K562 (cell line): ENCODE measurements around the gene PRM1. TPM values are rescaled to one million over a fixed set of nuclear protein-coding genes. Genes with fewer than 3 reads are reported as not detected.
A peak's percentile ranks its signal among the peaks of the same experiment; 100 is the strongest.

ENCODE experiments used
- ATAC-seq: fragments of 200-7000 bp; cut with Tn5 transposase; 3 replicates; pipeline ENCODE4 v1.9.1; 2020; ENCODE audit warnings: moderate library complexity
- BruUV-seq: library from RNA; stranded (reverse); fragments of 400-500 nt; replicated peaks from 2 replicates; lab custom pipeline; 2021; lab: Mats Ljungman, UMichigan
- CTCF ChIA-PET: fragments of 300-600 bp; formaldehyde crosslinking; extraction: SDS; loops from one replicate; lab custom pipeline; 2021; ENCODE audit warnings: low intra/inter-chr PET ratio; lab: Yijun Ruan, JAX
- POLR2A ChIA-PET: fragments of 300-600, 350-650 bp; sonication (Branson Sonifier 250); formaldehyde crosslinking; extraction: SDS; loops from one replicate; lab custom pipeline; 2021; ENCODE audit warnings: antibody characterized with exemption, inconsistent platforms; lab: Yijun Ruan, JAX
- DNase-seq, 4 experiments: peaks; one replicate each; pipeline versions ENCODE4 v3.0.0 to v3.0.0-alpha.2; 2011 to 2018; ENCODE audit warnings: low spot score in 3 of 4, mixed read lengths in 3 of 4; ENCODE audit errors: extremely low read depth in 1 of 4
- FAIRE-seq: peaks from 2 replicates; lab custom pipeline; 2011; peaks lifted over from hg19 to GRCh38; lab: Jason Lieb, UNC
- H2AFZ ChIP-seq: 2 replicates; pipeline ENCODE4 v1.6.0; 2011; ENCODE audit warnings: low read depth, low read length, control low read depth, inconsistent platforms
- H3K27ac ChIP-seq: fragments of 200-600 bp; 3 replicates; pipeline ENCODE4 v1.8.0; 2011; ENCODE audit warnings: low read depth, mild to moderate bottlenecking, control low read depth, inconsistent platforms, low read length, moderate library complexity, mixed read lengths; ENCODE audit errors: extremely low read depth
- H3K27me3 ChIP-seq, 2 experiments: fragments of 300-600 bp in 1 of 2; 2 replicates in 1 of 2; 3 replicates in 1 of 2; pipeline versions ENCODE4 v1.6.0 to v1.8.0; 2011; ENCODE audit warnings: inconsistent platforms in 2 of 2, low read length in 2 of 2, mild to moderate bottlenecking in 1 of 2, mixed read lengths in 1 of 2, moderate library complexity in 1 of 2; ENCODE audit not compliant: control insufficient read depth in 2 of 2, insufficient read depth in 2 of 2
- H3K36me3 ChIP-seq: fragments of 300-600 bp; 3 replicates; pipeline ENCODE4 v1.8.0; 2011; ENCODE audit warnings: mild to moderate bottlenecking, low read length, inconsistent platforms; ENCODE audit not compliant: control insufficient read depth, insufficient read depth
- H3K4me1 ChIP-seq, 2 experiments: fragments of 200-600 bp in 1 of 2; replicated peaks in 1 of 2; 2 replicates in 1 of 2; 3 replicates in 1 of 2; pipeline versions ENCODE4 v1.5.1 to v1.8.0; 2011; ENCODE audit warnings: inconsistent platforms in 2 of 2, low read length in 2 of 2, mild to moderate bottlenecking in 1 of 2, mixed read lengths in 1 of 2, moderate library complexity in 1 of 2; ENCODE audit not compliant: control insufficient read depth in 2 of 2, insufficient read depth in 2 of 2
- H3K4me2 ChIP-seq: 2 replicates; pipeline ENCODE4 v1.6.1; 2011; ENCODE audit warnings: low read length, control low read depth, inconsistent platforms, mixed read lengths; ENCODE audit not compliant: insufficient read depth
- H3K4me3 ChIP-seq: fragments of 200-600 bp; sonication (generic), shearing (Covaris generic); 2 replicates; pipeline ENCODE4 v1.5.1; 2016; ENCODE audit warnings: control low read depth, inconsistent platforms
- H3K79me2 ChIP-seq: fragments of 200-600 bp; 3 replicates; pipeline ENCODE4 v1.8.0; 2011; ENCODE audit warnings: low read length, inconsistent platforms; ENCODE audit not compliant: control insufficient read depth, insufficient read depth
- H3K9ac ChIP-seq, 2 experiments: 2 replicates each; pipeline versions ENCODE4 v1.6.0 to v1.6.1; 2011; ENCODE audit warnings: low read depth in 2 of 2, low read length in 2 of 2, control low read depth in 1 of 2, inconsistent platforms in 1 of 2, mild to moderate bottlenecking in 1 of 2, mixed read lengths in 1 of 2; ENCODE audit not compliant: insufficient read depth in 1 of 2
- H3K9me1 ChIP-seq: one replicate; pipeline ENCODE4 v1.6.0; 2011; ENCODE audit warnings: inconsistent platforms, mild to moderate bottlenecking, low read length, moderate library complexity; ENCODE audit not compliant: control insufficient read depth, insufficient read depth
- H3K9me3 ChIP-seq: replicated peaks from 2 replicates; pipeline ENCODE4 v1.5.1; 2011; ENCODE audit warnings: low read depth, low read length, inconsistent platforms; ENCODE audit not compliant: control insufficient read depth, insufficient read depth
- H4K20me1 ChIP-seq: replicated peaks from 2 replicates; pipeline ENCODE4 v1.6.1; 2011; ENCODE audit warnings: low read length, inconsistent platforms, mixed read lengths; ENCODE audit not compliant: control insufficient read depth, insufficient read depth
- AFF1 ChIP-seq, 2 experiments: fragments of 450-650 bp; IDR thresholded peaks; 2 replicates each; pipeline ENCODE4 v1.6.1; 2018; ENCODE audit warnings: mild to moderate bottlenecking in 2 of 2, low read depth in 1 of 2; ENCODE audit not compliant: partially characterized antibody in 2 of 2
- ARID4B ChIP-seq: sonication (generic); formaldehyde crosslinking; IDR thresholded peaks from 2 replicates; pipeline ENCODE4 v1.8.0; 2022; ENCODE audit warnings: mild to moderate bottlenecking, missing genetic modification reagents
- ARNT ChIP-seq, 2 experiments: fragments of 450-650 bp; IDR thresholded peaks; 2 replicates each; pipeline ENCODE4 v1.6.1; 2016; ENCODE audit warnings: mild to moderate bottlenecking in 1 of 2
- BHLHE40 ChIP-seq: IDR thresholded peaks from 2 replicates; pipeline ENCODE4 v1.6.1; 2011; ENCODE audit warnings: low read length, improper control_type of control experiment
- GABPB1 ChIP-seq: sonication (generic); formaldehyde crosslinking; IDR thresholded peaks from 2 replicates; pipeline ENCODE4 v1.8.0; 2022; ENCODE audit warnings: mild to moderate bottlenecking, missing genetic modification reagents
- HNRNPK ChIP-seq: fragments of 200-400 bp; formaldehyde crosslinking; IDR thresholded peaks from one replicate; pipeline ENCODE4 v1.6.1; 2018; ENCODE audit warnings: mild to moderate bottlenecking, low read depth, low read length; ENCODE audit not compliant: poor library complexity, severe bottlenecking
- MAX ChIP-seq: sonication (generic); formaldehyde crosslinking; IDR thresholded peaks from 2 replicates; pipeline ENCODE4 v1.9.0; 2022; ENCODE audit warnings: mild to moderate bottlenecking, missing genetic modification reagents
- MTA3 ChIP-seq: fragments of 450-650 bp; formaldehyde crosslinking; IDR thresholded peaks from 2 replicates; pipeline ENCODE4 v1.6.1; 2017; ENCODE audit warnings: mild to moderate bottlenecking, borderline replicate concordance
- ZKSCAN8 ChIP-seq: fragments of 200-800 bp; sonication (Bioruptor generic); IDR thresholded peaks from 2 replicates; pipeline ENCODE4 v1.6.1; 2016; ENCODE audit warnings: missing genetic modification characterization, missing compliant biosample characterization
- WGBS: fragments of 100-300 bp; shearing (Covaris generic); methylation state at CpG from one replicate; pipeline ENCODE4 v1.1.6; 2016; ENCODE audit warnings: low coverage, mixed read lengths; ENCODE audit not compliant: insufficient coverage; ENCODE audit errors: missing lambda C conversion rate; 5-methylcytosine and 5-hydroxymethylcytosine counted together
- in situ Hi-C: fragments of 300-500 bp; cut with MboI; formaldehyde crosslinking; loops from 4 replicates; pipeline ENCODE4 v1.15.0; 2018; ENCODE audit warnings: inconsistent platforms, mixed read lengths
- intact Hi-C: fragments of 100-400 bp; cut with micrococcal nuclease; formaldehyde crosslinking; loops from 2 replicates; pipeline ENCODE4 v1.14.2; 2022
- polyA plus RNA-seq, 8 experiments: library from polyadenylated mRNA; depleted of rRNA in 4 of 8; stranded (reverse) in 5 of 8; unstranded in 3 of 8; fragments of >200 nt; fragmentation: Nextera tagmentation in 2 of 8; fragmentation: Illumina TruSeq in 1 of 8; extraction: Ambion mirVana in 2 of 8; extraction: Trizol in 1 of 8; gene quantifications; 2 replicates each; pipeline versions ENCODE4 v1.2.1 to v1.2.3, GENCODE V29; 2011 to 2014; ENCODE audit warnings: inconsistent platforms in 1 of 8, missing spikeins in 1 of 8
- total RNA-seq, 7 experiments: library from RNA; depleted of rRNA in 6 of 7; stranded (reverse); fragments of >200 nt in 6 of 7; fragmentation: Illumina TruSeq in 2 of 7; extraction: Trizol in 2 of 7; gene quantifications; 2 replicates each; pipeline versions ENCODE4 v1.2.1 to v1.2.3, GENCODE V29; 2011 to 2021; ENCODE audit warnings: low replicate concordance in 1 of 7

The PRM1 gene
- total and polyA plus RNA-seq, 9 of the 15 experiments (the other 6 are each of a cell fraction or from before 2014, with no cell fraction given) = not detected

GRCh38 chr16:11232302-11232851 is 48.8 kb downstream of the PRM1 start (continued):
- TF ChIP-seq AFF1 (IDR thresholded peaks at IDR 0.05; ENCODE audit: low read depth in 1 of 2, partially characterized antibody in 2 of 2) = peak in 1 of 2 experiments; percentile 86
- peak; percentile 79 for TF ChIP-seq HNRNPK
- 0 out of 2 replicates have a peak, but pooled peaks have one; percentile 3 for TF ChIP-seq ZKSCAN8 (CRISPR knock-in tag)
- TF ChIP-seq ARNT (IDR thresholded peaks at IDR 0.05) = 0 out of 4 replicates have a peak, but pooled peaks of 1 of the 2 experiments have one; percentile 17

DNA sequence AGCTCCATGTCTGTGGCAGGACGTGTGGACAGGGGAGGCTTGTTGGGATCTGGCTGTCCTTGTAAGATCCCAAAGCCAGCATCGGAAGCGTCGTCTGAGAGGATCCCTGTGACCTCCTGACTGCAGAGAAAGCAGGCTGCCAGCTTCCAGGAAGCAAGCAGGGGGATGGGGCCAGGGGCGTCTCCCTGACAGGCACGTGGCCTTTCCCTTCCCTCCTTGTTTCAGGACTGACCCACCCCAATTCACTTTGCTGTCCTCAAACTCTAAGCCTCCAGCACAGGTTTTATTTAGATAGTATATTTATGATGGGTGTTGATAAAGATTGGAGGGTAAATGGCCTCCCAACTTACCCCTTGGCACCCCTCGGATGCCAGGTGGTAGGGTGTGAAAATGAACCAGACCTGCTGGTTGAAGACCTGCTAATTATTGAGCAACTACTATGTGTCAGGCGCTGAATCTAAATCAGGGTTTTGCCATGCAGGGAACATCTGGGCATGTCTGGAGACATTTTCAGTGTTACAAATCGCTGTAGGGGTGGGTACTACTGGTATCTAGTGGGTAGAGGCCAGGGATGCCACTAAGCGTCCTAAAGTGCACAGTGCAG is 49.7 kb downstream of the PRM1 start:
- no peaks in the 10 kb centered on the region for H3K36me3 ChIP-seq
- no peak for FAIRE-seq
- ChIA-PET CTCF (interaction anchor here (0.6 kb wide), 1 partner anchor 39 kb away, joined by 3 read pairs; no protein-coding TSS in a partner anchor), POLR2A (interaction anchor here (0.6 kb wide), 1 partner anchor 13 kb away, joined by 3 read pairs; no protein-coding TSS in a partner anchor)
- peaks cover 37 to 46% of the 10 kb centered on the region in 2 experiments for H3K4me1 ChIP-seq
- peak overlapping the region; percentile 98 for H2AFZ ChIP-seq
- H3K4me3 ChIP-seq = no peak overlapping the region
- H3K9me1 ChIP-seq = no peaks in the 10 kb centered on the region
- peak overlapping the region; percentile 68 for H3K27ac ChIP-seq
- H3K9me3 ChIP-seq = no peaks in the 10 kb centered on the region
- ATAC-seq = no peak
- 54% methylated on average over 8 of the region's 10 CpGs for WGBS
- BruUV-seq = no TSS peak
- H3K4me2 ChIP-seq = peak overlapping the region; percentile 19
- intact Hi-C loops = no loop called here
- no peaks in the 10 kb centered on the region for H3K27me3 ChIP-seq
- no peaks in the 10 kb centered on the region for H3K79me2 ChIP-seq
- peak overlapping the region; percentile 44 to 90; a peak in 3 of 4 replicates for H3K9ac ChIP-seq
- peak; percentile 52 to 67 (median 64) for DNase-seq
- in situ Hi-C loops = no loop called here
- H4K20me1 ChIP-seq = no peaks in the 10 kb centered on the region
- TF ChIP-seq BHLHE40 (0 out of 2 replicates have a peak, but pooled peaks have one; percentile 38), GABPB1 (CRISPR knock-in tag) (no peak), ARID4B (CRISPR knock-in tag) (no peak), MTA3 (0 out of 2 replicates have a peak, but pooled peaks have one; percentile 7), MAX (CRISPR knock-in tag) (peak; percentile 51; the same call in 1 of the 2 replicates)
